ENCODE measurements around the gene SNX4.

DNA sequence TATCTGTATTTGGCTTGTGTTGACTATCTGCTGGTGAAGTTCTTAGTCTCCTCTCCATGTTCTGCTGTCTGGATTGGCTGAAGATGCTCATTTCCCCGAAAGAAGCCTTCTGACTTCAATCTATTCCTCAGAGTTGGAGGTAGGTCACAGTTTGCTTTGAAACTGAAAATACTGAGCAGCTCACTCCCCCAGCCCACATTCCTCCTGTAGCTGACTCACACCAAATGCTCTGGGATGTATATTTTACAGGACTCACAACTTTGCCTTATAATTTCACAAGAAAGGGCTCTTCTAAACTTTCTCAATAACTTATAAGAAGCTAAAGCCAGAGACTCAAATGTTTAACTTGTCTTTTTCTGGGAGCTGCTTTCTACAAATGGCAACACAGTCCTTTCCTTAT is 36.3 kb upstream of the SNX4 start:
- TF ChIP-seq, protein P1, sequence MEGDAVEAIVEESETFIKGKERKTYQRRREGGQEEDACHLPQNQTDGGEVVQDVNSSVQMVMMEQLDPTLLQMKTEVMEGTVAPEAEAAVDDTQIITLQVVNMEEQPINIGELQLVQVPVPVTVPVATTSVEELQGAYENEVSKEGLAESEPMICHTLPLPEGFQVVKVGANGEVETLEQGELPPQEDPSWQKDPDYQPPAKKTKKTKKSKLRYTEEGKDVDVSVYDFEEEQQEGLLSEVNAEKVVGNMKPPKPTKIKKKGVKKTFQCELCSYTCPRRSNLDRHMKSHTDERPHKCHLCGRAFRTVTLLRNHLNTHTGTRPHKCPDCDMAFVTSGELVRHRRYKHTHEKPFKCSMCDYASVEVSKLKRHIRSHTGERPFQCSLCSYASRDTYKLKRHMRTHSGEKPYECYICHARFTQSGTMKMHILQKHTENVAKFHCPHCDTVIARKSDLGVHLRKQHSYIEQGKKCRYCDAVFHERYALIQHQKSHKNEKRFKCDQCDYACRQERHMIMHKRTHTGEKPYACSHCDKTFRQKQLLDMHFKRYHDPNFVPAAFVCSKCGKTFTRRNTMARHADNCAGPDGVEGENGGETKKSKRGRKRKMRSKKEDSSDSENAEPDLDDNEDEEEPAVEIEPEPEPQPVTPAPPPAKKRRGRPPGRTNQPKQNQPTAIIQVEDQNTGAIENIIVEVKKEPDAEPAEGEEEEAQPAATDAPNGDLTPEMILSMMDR (IDR thresholded peaks at IDR 0.05 in 4 of 5, conservative IDR thresholded peaks at IDR 0.05 in 1 of 5) = no peak
- no peak for TF ChIP-seq POLR2A (IDR thresholded peaks at IDR 0.05)

Measured in gastrocnemius medialis (tissue), 4 donors.